ENCODE measurements around the gene SCRN2.

The SCRN2 gene

DNA sequence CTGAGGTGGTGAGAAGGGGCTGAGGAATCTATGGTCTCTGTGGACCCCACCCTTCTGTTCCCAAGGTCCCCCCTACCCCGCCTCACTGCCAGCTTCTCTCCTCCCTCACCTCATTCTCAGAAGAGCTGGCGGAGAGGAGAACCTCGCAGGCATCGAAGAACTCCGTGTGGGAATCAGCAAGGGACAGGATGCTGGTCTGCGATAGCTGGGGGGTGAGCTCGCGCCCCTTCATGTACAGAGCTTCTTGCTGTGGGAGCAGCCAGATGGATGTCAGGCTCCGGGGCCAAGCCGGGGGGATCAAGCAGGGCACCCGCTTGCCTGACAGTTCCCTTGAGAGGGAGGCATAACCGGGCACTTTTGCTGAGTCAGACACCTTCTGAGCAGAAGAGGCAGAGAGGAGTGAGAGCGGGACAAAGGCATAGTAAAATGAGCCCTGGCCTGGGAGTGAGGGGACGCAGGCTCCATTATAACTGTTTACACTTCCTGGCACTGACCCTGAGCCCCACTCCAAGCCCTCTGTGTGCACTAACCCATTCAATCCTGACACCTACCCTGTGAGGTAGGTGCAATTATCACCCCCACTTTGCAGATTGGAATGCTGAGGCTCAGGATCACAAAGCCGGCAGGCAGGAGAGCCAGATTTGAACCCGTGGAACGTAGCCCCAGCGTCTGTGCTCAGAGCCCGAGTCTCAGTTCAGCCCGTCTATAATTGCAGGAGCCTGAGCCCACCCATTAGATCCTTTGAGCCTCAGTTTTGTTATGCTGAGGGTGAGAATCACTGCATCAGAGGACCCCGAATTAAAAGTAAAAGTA is 25.8 kb downstream of the SCRN2 start:
- TF ChIP-seq, protein P1, sequence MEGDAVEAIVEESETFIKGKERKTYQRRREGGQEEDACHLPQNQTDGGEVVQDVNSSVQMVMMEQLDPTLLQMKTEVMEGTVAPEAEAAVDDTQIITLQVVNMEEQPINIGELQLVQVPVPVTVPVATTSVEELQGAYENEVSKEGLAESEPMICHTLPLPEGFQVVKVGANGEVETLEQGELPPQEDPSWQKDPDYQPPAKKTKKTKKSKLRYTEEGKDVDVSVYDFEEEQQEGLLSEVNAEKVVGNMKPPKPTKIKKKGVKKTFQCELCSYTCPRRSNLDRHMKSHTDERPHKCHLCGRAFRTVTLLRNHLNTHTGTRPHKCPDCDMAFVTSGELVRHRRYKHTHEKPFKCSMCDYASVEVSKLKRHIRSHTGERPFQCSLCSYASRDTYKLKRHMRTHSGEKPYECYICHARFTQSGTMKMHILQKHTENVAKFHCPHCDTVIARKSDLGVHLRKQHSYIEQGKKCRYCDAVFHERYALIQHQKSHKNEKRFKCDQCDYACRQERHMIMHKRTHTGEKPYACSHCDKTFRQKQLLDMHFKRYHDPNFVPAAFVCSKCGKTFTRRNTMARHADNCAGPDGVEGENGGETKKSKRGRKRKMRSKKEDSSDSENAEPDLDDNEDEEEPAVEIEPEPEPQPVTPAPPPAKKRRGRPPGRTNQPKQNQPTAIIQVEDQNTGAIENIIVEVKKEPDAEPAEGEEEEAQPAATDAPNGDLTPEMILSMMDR (conservative IDR thresholded peaks at IDR 0.05): no peak
- H3K27ac ChIP-seq: no peak overlapping the region

GRCh38 chr17:47813512-47814031 is 27.5 kb downstream of the SCRN2 start:
- no peak overlapping the region for H3K27ac ChIP-seq
- no peak for TF ChIP-seq ZFX (IDR thresholded peaks at IDR 0.05)
- TF ChIP-seq, protein P1 (conservative IDR thresholded peaks at IDR 0.05): no peak

DNA sequence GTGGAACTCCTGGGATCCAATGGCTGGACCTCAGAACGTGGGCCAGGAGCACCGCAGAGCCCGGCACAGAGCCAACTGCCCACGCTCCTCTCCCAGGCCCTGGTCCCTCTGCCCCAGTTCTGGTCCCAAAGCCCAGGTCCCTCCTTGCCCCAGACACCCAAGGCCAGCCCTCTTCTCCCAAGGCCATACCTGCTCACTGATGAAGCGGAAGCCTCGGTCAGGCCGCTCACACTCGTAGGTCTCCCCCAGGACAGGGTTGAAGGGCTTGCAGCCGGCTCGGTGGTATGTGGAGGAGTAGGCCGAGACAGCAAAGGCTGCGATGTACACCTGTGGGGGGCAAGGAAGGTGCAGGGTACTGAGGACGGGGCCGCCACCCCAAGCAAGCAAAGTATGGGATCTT is 28.0 kb downstream of the SCRN2 start:
- H3K27ac ChIP-seq: no peak overlapping the region
- TF ChIP-seq ZFX (IDR thresholded peaks at IDR 0.05): no peak
- TF ChIP-seq, protein P1 (conservative IDR thresholded peaks at IDR 0.05): no peak

- TF ChIP-seq ZFX (IDR thresholded peaks at IDR 0.05): no peak
- TF ChIP-seq, protein P1 (conservative IDR thresholded peaks at IDR 0.05): no peak
These were observed 28.7 kb downstream of the SCRN2 start for GRCh38 chr17:47812146-47812920.

DNA sequence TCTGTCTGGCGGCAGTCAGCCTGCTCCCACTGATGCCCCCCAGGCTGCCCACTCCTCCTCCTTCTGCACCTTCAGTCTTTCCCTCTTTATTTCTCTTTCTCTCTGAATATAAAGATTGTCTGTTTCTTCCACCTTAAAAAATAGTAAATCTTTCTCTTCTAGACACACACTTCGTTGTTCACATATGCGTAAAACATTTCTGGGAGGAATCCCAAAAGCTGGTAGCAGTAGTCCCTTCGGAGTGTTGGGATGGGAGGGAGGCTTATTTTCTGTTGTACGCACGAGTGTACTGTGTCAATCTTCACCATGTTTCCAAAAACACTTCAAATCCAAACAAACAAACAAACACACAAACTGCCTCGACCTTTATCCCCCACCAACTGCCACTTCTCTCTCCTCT is 29.4 kb downstream of the SCRN2 start:
- no peak for TF ChIP-seq ZFX (IDR thresholded peaks at IDR 0.05)
- TF ChIP-seq, protein P1 (conservative IDR thresholded peaks at IDR 0.05): no peak
- peak overlapping the region; percentile 50; the same call in 1 of the 2 replicates for H3K27ac ChIP-seq

More at GRCh38 chr17:47812146-47812920, 28.7 kb downstream of the SCRN2 start:
- no peak overlapping the region for H3K27ac ChIP-seq

- peak overlapping the region; percentile 50 for H3K27ac ChIP-seq
- TF ChIP-seq, protein P1 (conservative IDR thresholded peaks at IDR 0.05): no peak
- no peak for TF ChIP-seq ZFX (IDR thresholded peaks at IDR 0.05)
These were observed 30.0 kb downstream of the SCRN2 start for GRCh38 chr17:47810901-47811635.
